DOHH2 (cell line): ENCODE measurements around the gene FAM83F.

ENCODE experiments used
- EZH2phosphoT487 ChIP-seq: fragments of 200-600 bp; sonication (generic); IDR thresholded peaks from 2 replicates; pipeline ENCODE4 v1.6.1; 2017; ENCODE audit warnings: borderline replicate concordance, mild to moderate bottlenecking, antibody characterized with exemption, low read length, moderate library complexity, mixed read lengths
- TF ChIP-seq, protein P1 (sequence below): fragments of 200-600 bp; sonication (generic); IDR thresholded peaks from one replicate; pipeline ENCODE4 v1.5.1; 2014; ENCODE audit warnings: antibody characterized with exemption, mild to moderate bottlenecking, low read depth, low read length; ENCODE audit not compliant: poor library complexity, severe bottlenecking

DNA sequence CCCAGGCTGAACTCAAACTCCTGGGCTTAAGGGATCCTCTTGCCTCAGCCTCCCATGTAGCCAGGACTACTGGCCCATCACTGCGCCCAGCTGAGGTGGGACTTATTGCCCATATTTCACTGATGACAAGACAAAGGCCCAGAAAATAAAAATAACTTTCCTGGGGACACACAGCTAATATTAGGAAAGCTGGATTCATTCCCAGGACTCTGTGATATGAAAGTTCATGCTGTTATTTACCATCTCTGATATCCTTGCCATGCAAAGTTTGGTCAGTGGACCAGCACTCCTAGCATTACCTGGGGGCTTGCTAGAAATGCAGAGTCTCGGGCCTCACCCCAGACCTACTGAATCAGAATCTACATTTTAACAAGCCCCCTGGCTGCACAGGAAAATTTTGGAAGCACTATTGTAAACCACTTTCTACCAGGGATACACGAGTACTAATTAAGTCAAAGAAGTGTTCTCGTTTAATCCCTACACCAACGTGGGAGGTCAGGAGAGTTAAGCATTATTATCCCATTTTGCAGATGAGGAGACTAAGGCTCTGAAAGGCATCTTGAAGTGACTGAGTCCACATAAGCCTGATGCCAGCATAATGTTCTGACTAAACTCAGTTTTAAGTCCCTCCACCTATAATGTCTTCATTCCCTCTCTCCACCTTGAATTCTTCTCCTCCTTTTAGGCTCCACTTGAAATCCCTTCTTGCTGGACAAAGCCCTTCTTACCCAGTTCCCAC is 2.5 kb upstream of the FAM83F start:
- TF ChIP-seq, protein P1, sequence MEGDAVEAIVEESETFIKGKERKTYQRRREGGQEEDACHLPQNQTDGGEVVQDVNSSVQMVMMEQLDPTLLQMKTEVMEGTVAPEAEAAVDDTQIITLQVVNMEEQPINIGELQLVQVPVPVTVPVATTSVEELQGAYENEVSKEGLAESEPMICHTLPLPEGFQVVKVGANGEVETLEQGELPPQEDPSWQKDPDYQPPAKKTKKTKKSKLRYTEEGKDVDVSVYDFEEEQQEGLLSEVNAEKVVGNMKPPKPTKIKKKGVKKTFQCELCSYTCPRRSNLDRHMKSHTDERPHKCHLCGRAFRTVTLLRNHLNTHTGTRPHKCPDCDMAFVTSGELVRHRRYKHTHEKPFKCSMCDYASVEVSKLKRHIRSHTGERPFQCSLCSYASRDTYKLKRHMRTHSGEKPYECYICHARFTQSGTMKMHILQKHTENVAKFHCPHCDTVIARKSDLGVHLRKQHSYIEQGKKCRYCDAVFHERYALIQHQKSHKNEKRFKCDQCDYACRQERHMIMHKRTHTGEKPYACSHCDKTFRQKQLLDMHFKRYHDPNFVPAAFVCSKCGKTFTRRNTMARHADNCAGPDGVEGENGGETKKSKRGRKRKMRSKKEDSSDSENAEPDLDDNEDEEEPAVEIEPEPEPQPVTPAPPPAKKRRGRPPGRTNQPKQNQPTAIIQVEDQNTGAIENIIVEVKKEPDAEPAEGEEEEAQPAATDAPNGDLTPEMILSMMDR = no peak
- TF ChIP-seq EZH2phosphoT487 = no peak
